Measurements from ENCODE around the gene FSTL4.

DNA sequence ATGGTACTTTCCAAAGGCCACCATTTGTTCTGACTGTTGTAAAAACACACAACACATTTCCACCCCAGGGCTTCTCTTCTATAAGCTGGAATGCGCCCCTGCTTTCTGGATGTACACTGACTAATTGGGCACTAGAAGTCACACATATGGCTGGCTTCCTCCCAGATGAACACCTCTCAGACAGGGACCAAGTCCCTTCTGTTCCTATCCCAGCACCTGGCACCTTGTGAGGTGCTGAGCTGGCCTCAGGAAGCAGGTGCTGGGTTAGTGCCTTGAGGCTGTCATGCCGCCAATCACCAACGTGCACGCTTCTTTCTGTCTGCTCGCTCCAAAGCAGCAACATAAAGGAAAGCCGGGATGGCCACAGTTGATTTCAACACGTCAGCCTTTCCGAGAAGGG lies 93.2 kb downstream of the FSTL4 start:
- TF ChIP-seq, protein P1, sequence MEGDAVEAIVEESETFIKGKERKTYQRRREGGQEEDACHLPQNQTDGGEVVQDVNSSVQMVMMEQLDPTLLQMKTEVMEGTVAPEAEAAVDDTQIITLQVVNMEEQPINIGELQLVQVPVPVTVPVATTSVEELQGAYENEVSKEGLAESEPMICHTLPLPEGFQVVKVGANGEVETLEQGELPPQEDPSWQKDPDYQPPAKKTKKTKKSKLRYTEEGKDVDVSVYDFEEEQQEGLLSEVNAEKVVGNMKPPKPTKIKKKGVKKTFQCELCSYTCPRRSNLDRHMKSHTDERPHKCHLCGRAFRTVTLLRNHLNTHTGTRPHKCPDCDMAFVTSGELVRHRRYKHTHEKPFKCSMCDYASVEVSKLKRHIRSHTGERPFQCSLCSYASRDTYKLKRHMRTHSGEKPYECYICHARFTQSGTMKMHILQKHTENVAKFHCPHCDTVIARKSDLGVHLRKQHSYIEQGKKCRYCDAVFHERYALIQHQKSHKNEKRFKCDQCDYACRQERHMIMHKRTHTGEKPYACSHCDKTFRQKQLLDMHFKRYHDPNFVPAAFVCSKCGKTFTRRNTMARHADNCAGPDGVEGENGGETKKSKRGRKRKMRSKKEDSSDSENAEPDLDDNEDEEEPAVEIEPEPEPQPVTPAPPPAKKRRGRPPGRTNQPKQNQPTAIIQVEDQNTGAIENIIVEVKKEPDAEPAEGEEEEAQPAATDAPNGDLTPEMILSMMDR (IDR thresholded peaks at IDR 0.05; ENCODE audit: low read length): no peak
- TF ChIP-seq EZH2 (optimal IDR thresholded peaks at IDR 0.05; ENCODE audit: low read depth, low read length): no peak
- TF ChIP-seq EZH2phosphoT487 (IDR thresholded peaks at IDR 0.05; ENCODE audit: low read length): no peak
